Right renal cortex interstitium (tissue), 3 donors: ENCODE data around the gene PEDS1. TPM values are rescaled to one million over a fixed set of nuclear protein-coding genes. Genes with fewer than 3 reads are reported as not detected.
"Not testable (repeated sequence)": the region's sequence is repeated elsewhere in the genome, so short reads cannot be mapped to it uniquely, and the experiment has no call there.

Experiments used
- DNase-seq, 3 donors: peaks; one replicate each; pipeline ENCODE4 v3.0.0-alpha.2; 2013; ENCODE audit warnings: low read depth in 3 of 3, low spot score in 2 of 3
- polyA plus RNA-seq, 3 donors: library from polyadenylated mRNA; unstranded; fragments of 120-200 nt; gene quantifications; one replicate each; pipeline ENCODE4 v1.2.1, GENCODE V29; 2013; ENCODE audit not compliant: insufficient read length in 3 of 3

Gene PEDS1
- polyA plus RNA-seq, 3 donors, result 22.1 to 25.6 (median 24.6) TPM

GRCh38 chr20:50116368-50116999 lies 37.0 kb downstream of the PEDS1 start:
- DNase-seq, result no peak

GRCh38 chr20:50115591-50116367 lies 37.7 kb downstream of the PEDS1 start:
- peak; percentile 85 to 95 (median 91) for DNase-seq

- DNase-seq, result no peak
Observed at GRCh38 chr20:50115041-50115512, 38.4 kb downstream of the PEDS1 start.

GRCh38 chr20:50113420-50114224 lies 39.9 kb downstream of the PEDS1 start:
- DNase-seq, result no peak

GRCh38 chr20:50112512-50113419 lies 40.8 kb downstream of the PEDS1 start, which contains the start of gene UBE2V1:
TSS of gene UBE2V1 (minus strand) at chr20:50113150. CDS start at chr20:50113128, 22 bp downstream.
- DNase-seq, result peak; percentile 69 to 79 (median 70)

- no peak for DNase-seq
Observed at GRCh38 chr20:50111829-50112495, 41.6 kb downstream of the PEDS1 start.

- DNase-seq, result no peak
Observed at GRCh38 chr20:50111120-50111828, 42.2 kb downstream of the PEDS1 start.

- DNase-seq, result no peak
Observed at GRCh38 chr20:50110141-50111047, 43.1 kb downstream of the PEDS1 start.

GRCh38 chr20:50108556-50109235 lies 44.8 kb downstream of the PEDS1 start:
- no peak for DNase-seq

- DNase-seq, result no peak
Observed at GRCh38 chr20:50107796-50108331, 45.7 kb downstream of the PEDS1 start.

- DNase-seq, result no peak
Observed at GRCh38 chr20:50107086-50107660, 46.4 kb downstream of the PEDS1 start.

- not testable (repeated sequence) for DNase-seq
Observed at GRCh38 chr20:50106669-50107068, 46.9 kb downstream of the PEDS1 start.

Other genes with a start within 250 kb of the PEDS1 start
- 10 to 100 TPM in 1 of 3 donors, 1 to 10 TPM in 2; 8.8 to 10.3 (median 9.7) TPM for gene SPATA2, start 238.2 kb downstream of the PEDS1 start, polyA plus RNA-seq
- gene RNF114, start 217.3 kb downstream of the PEDS1 start, polyA plus RNA-seq, result 10 to 100 TPM; 64.1 to 67.4 (median 67.2) TPM
- 10 to 100 TPM in 2 of 3 donors, 1 to 10 TPM in 1; 9.9 to 10.7 (median 10.2) TPM for gene SNAI1, start 170.7 kb downstream of the PEDS1 start, polyA plus RNA-seq
- 100 to 1,000 TPM; 149 to 151 (median 149) TPM for gene UBE2V1, start 40.6 kb downstream of the PEDS1 start, polyA plus RNA-seq
- 1 to 10 TPM; 3.1 to 3.8 (median 3.2) TPM for gene CEBPB, start 37.1 kb upstream of the PEDS1 start, polyA plus RNA-seq